ENCODE measurements around the gene GPN2. TPM values are rescaled to one million over a fixed set of nuclear protein-coding genes. Genes with fewer than 3 reads are reported as not detected.

GPN2 gene
- polyA plus RNA-seq, 2 donors = 10.4 to 16.4 TPM

DNA sequence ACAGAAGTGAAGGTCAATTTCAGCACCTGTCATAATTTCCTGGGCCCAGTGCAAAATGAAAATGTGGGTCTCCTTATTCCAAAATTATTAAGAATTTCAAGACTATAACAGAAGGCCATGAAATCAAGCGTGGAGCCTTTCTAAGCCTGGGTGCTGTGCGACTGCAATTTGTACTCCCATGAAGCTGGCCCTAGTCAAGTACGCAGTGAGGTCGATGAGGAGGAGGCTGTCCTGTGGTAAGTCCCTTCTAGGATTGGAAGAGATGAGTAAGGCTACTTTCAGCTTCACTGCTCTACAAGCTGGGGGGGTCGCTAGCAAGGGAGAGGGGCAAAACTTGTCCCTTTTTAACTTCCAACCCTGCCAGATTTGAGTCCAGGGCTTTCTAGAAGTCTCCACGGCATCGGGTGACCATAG is 31.1 kb upstream of the GPN2 start:
- Histone ChIP-seq H3K4me1 (ENCODE audit: control insufficient read depth in 2 of 2, insufficient read depth in 2 of 2, low read length in 1 of 2) (peaks cover 2 to 7% of the 10 kb centered on the region in 2 donors), H3K27me3 (ENCODE audit: control insufficient read depth in 1 of 2, insufficient read depth in 2 of 2, low read length in 2 of 2) (no peaks in the 10 kb centered on the region), H3K9me3 (ENCODE audit: control insufficient read depth in 2 of 2, insufficient read depth in 1 of 2, low read depth in 1 of 2, low read length in 1 of 2) (no peaks in the 10 kb centered on the region), H3K36me3 (ENCODE audit: control insufficient read depth in 2 of 2, insufficient read depth in 2 of 2, low read length in 1 of 2) (peaks cover 0 to 1% of the 10 kb centered on the region in 2 donors), H3K27ac (ENCODE audit: low read depth in 2 of 2, low read length in 1 of 2) (peak overlapping the region; percentile 10 to 77), H3K4me3 (ENCODE audit: low read depth in 1 of 2, low read length in 2 of 2) (peak overlapping the region; percentile 28 to 85)
- 12 to 13% methylated on average over 7 of the region's 7 CpGs for WGBS, 2 donors

DNA sequence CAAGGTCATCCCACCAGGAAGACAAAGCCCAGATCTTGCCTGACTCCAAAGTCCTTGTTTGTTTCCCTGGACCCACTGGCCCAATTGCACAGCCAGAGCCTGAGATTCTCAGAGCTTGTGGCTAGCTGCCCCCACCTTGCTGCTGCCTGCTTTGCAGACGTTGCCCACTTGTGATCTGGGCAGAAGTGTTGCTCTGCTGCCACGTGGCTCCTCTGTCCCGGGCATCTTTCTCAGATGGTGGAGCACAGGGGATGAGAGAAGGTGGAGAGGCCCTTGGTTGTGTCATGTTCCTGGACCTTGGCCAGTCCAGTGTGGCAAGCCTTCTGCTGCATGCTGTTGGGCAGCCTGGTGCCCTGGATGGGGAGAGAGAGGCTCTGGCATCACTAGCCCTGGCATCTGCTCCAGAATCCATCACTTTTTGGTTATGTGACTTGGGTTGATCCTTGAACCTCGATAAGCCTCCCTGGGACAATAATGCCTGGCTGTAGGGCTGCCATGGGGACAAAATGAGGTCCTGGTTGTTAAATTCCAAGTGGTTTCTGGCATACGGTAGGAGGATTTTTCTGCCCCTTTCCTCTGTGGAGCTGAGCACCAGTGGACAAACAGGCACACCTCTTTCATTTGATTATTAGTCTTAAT is 25.2 kb upstream of the GPN2 start:
- Histone ChIP-seq H3K9me3 (ENCODE audit: control insufficient read depth in 2 of 2, insufficient read depth in 1 of 2, low read depth in 1 of 2, low read length in 1 of 2) (no peaks in the 10 kb centered on the region), H3K27me3 (ENCODE audit: control insufficient read depth in 1 of 2, insufficient read depth in 2 of 2, low read length in 2 of 2) (no peaks in the 10 kb centered on the region), H3K27ac (ENCODE audit: low read depth in 2 of 2, low read length in 1 of 2) (no peak overlapping the region), H3K4me1 (ENCODE audit: control insufficient read depth in 2 of 2, insufficient read depth in 2 of 2, low read length in 1 of 2) (no peaks in the 10 kb centered on the region), H3K4me3 (ENCODE audit: low read depth in 1 of 2, low read length in 2 of 2) (no peak overlapping the region), H3K36me3 (ENCODE audit: control insufficient read depth in 2 of 2, insufficient read depth in 2 of 2, low read length in 1 of 2) (no peaks in the 10 kb centered on the region)
- 51 to 66% methylated on average over 5 of the region's 5 CpGs for WGBS, 2 donors

DNA sequence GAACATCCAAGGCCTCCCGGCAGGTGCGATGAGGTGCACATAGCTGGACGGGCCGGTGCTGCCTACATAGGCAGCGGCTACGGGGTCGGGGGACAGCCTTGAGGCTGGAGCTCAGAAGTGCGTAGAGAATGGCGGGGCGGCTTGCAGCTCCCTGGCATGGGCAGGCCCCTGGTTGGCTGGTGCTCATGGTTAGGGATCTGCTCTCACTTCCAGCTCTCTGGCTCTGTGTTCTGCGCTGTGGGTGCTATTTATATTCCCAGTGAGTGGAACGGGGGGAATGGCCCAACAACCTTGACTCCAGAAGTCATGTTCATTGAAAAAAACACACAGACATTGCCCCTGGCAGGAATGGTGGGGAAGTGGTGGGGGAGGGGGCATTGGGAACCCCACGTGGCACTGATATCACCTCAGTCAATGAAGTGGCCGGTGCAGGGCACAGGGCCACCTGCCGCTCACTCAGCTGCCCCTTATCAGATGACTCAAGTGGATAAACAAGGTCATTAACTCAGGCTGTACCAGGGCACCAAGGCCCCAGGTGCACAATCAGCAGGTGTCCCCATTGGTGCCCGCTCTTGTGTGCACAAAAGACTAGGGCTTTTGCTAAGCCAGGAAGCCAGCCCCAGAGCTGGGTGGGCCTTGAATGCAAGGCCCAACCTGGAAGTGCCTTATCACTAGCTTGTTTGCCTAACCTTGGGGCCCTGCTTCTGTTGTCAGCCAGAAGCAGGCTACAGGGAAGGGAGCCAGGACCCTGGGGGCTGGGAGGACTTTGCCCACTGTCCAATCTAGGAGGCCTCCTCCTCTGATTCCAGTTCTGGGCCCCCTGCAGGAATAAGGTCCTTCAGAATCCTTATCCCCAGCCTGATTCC is 23.9 kb upstream of the GPN2 start, which contains the start of gene NR0B2:
Gene NR0B2, minus strand, starts transcription at position 222 of the 866 bp plus-strand sequence. Its CDS starts 35 bp downstream, at position 187.
- Histone ChIP-seq H3K4me1 (ENCODE audit: control insufficient read depth in 2 of 2, insufficient read depth in 2 of 2, low read length in 1 of 2) (no peaks in the 10 kb centered on the region), H3K36me3 (ENCODE audit: control insufficient read depth in 2 of 2, insufficient read depth in 2 of 2, low read length in 1 of 2) (no peaks in the 10 kb centered on the region), H3K27ac (ENCODE audit: low read depth in 2 of 2, low read length in 1 of 2) (no peak within 1 kb of the TSS), H3K9me3 (ENCODE audit: control insufficient read depth in 2 of 2, insufficient read depth in 1 of 2, low read depth in 1 of 2, low read length in 1 of 2) (no peaks in the 10 kb centered on the region), H3K4me3 (ENCODE audit: low read depth in 1 of 2, low read length in 2 of 2) (no peak within 1 kb of the TSS), H3K27me3 (ENCODE audit: control insufficient read depth in 1 of 2, insufficient read depth in 2 of 2, low read length in 2 of 2) (no peaks in the 10 kb centered on the region)
- 56 to 80% methylated on average over 13 to 16 of the region's 16 CpGs for WGBS, 2 donors

DNA sequence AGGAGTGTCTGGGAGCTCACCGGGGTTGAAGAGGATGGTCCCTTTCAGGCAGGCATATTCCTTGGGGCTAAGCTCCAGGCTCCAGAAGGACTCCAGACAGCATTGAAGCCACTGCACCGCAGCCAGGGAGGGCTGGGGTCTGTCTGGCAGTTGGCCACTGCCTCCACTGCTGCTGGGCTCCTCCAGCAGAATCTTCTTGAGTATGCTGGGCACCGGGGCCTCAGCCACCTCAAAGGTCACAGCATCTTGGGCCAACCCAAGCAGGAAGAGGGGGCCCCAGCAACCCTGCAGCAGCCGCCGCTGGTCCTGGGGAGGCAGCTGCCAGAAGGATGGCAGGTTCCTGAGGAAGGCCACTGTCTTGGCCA is 23.3 kb upstream of the GPN2 start:
- Histone ChIP-seq H3K27me3 (ENCODE audit: control insufficient read depth in 1 of 2, insufficient read depth in 2 of 2, low read length in 2 of 2) (no peaks in the 10 kb centered on the region), H3K9me3 (ENCODE audit: control insufficient read depth in 2 of 2, insufficient read depth in 1 of 2, low read depth in 1 of 2, low read length in 1 of 2) (no peaks in the 10 kb centered on the region), H3K4me1 (ENCODE audit: control insufficient read depth in 2 of 2, insufficient read depth in 2 of 2, low read length in 1 of 2) (no peaks in the 10 kb centered on the region), H3K4me3 (ENCODE audit: low read depth in 1 of 2, low read length in 2 of 2) (no peak overlapping the region), H3K27ac (ENCODE audit: low read depth in 2 of 2, low read length in 1 of 2) (no peak overlapping the region), H3K36me3 (ENCODE audit: control insufficient read depth in 2 of 2, insufficient read depth in 2 of 2, low read length in 1 of 2) (no peaks in the 10 kb centered on the region)
- WGBS, 2 donors = 63 to 82% methylated on average over 5 of the region's 5 CpGs

DNA sequence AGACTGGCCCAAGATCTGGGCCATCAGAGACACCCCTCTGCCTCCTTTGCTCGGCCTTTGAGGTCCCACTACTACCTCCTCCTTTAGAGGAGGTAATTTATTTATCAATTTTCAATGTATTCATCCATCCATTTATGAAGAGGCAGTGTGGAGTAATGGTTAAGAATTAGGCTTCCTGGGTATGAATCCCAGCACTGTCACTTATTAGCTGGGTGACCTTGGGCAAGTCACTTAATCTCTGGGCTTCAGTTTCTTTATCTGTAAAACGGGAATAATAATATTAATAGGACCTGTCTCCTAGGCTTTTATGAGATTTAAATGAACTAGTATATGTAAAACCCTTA is 22.0 kb upstream of the GPN2 start:
- Histone ChIP-seq H3K27me3 (ENCODE audit: control insufficient read depth in 1 of 2, insufficient read depth in 2 of 2, low read length in 2 of 2) (no peaks in the 10 kb centered on the region), H3K27ac (ENCODE audit: low read depth in 2 of 2, low read length in 1 of 2) (no peak overlapping the region), H3K4me1 (ENCODE audit: control insufficient read depth in 2 of 2, insufficient read depth in 2 of 2, low read length in 1 of 2) (no peaks in the 10 kb centered on the region), H3K4me3 (ENCODE audit: low read depth in 1 of 2, low read length in 2 of 2) (no peak overlapping the region), H3K9me3 (ENCODE audit: control insufficient read depth in 2 of 2, insufficient read depth in 1 of 2, low read depth in 1 of 2, low read length in 1 of 2) (no peaks in the 10 kb centered on the region), H3K36me3 (ENCODE audit: control insufficient read depth in 2 of 2, insufficient read depth in 2 of 2, low read length in 1 of 2) (no peaks in the 10 kb centered on the region)
- 43 to 51% methylated on average over 2 of the region's 2 CpGs for WGBS, 2 donors

DNA sequence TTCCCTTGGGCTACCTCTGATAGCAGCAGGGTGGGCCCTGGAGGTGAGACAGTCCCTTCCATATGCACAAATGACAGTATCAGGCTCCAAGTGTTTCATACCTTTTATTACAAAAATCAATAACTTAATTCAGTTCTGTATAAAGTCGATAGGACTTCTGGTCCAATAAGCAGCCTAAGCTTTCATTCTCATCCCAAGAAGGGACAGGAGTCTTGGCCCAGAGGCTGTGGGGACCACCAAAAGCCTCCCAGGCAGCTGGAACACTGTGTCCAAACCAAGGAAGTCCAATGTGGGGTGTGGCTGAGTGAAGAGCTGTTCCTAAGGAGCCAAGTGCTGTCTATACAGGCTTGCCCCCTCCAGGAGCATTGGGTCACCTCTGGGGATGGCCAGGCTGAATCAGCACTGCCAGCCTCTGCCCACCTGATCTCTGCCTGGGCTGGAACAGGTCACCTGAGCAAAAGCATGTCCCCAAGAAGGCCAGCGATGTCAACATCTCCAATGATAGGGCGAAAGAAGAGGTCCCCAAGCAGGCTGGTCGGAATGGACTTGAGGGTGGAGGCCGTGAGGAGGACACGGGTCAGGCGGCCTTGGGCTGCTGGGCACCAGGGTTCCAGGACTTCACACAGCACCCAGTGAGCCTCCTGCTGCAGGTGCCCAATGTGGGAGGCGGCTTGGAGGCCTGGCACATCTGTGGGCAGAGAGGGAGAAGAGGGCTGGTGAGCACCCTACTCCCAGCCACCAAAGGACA is 21.5 kb upstream of the GPN2 start:
- 82 to 90% methylated on average over 8 of the region's 8 CpGs for WGBS, 2 donors
- no peak overlapping the region for H3K4me3 ChIP-seq (ENCODE audit: low read depth in 1 of 2, low read length in 2 of 2)
- H3K27ac ChIP-seq (ENCODE audit: low read depth in 2 of 2, low read length in 1 of 2) = no peak overlapping the region

DNA sequence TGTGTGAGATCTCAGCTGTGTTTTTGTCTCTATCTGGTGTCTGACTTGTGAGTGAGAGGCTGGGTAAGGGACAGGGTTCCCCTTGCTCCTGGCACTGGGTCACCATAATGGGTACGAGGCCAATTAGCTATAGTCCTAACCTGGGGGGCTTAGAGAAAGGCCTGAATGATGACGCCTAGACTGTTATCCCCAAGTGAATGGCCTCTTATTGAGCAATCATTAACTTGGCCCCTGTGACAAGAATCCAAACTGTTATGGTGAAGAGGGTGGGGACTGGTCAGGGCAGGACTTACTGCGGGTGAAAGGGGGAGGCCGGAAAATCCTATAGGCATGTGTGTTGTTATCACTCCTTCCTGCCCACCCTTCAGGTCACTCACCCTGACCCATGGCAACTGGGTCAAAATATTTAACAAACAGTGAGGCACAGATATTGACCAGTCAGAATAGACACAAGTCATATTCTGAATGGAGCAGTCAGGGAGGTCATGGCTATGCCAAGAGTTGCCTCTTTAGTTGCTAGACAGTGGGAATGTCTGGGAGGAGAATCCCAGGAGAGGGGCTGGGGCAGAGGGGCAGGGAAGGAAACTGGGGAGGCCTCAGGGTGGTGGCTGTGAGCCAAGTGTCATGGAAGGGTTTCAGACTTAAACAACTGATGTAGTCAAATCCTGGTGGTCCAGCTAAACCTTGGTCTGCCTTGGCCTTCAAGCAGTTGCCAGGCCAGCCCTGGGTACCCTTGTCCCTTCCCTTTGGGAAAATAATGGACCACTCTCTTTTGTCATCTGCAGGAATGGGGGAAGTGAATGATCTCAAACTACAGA is 20.5 kb upstream of the GPN2 start:
- no peaks in the 10 kb centered on the region for H3K4me1 ChIP-seq (ENCODE audit: control insufficient read depth in 2 of 2, insufficient read depth in 2 of 2, low read length in 1 of 2)
- WGBS, 2 donors = 66 to 80% methylated on average over 4 of the region's 4 CpGs
- no peak overlapping the region for H3K27ac ChIP-seq (ENCODE audit: low read depth in 2 of 2, low read length in 1 of 2)
- H3K4me3 ChIP-seq (ENCODE audit: low read depth in 1 of 2, low read length in 2 of 2) = no peak overlapping the region
- no peaks in the 10 kb centered on the region for H3K27me3 ChIP-seq (ENCODE audit: control insufficient read depth in 1 of 2, insufficient read depth in 2 of 2, low read length in 2 of 2)
- no peaks in the 10 kb centered on the region for H3K36me3 ChIP-seq (ENCODE audit: control insufficient read depth in 2 of 2, insufficient read depth in 2 of 2, low read length in 1 of 2)
- H3K9me3 ChIP-seq (ENCODE audit: control insufficient read depth in 2 of 2, insufficient read depth in 1 of 2, low read depth in 1 of 2, low read length in 1 of 2) = no peaks in the 10 kb centered on the region

More for the DNA sequence above, 21.5 kb upstream of the GPN2 start:
- no peaks in the 10 kb centered on the region for H3K4me1 ChIP-seq (ENCODE audit: control insufficient read depth in 2 of 2, insufficient read depth in 2 of 2, low read length in 1 of 2)
- no peaks in the 10 kb centered on the region for H3K36me3 ChIP-seq (ENCODE audit: control insufficient read depth in 2 of 2, insufficient read depth in 2 of 2, low read length in 1 of 2)
- no peaks in the 10 kb centered on the region for H3K9me3 ChIP-seq (ENCODE audit: control insufficient read depth in 2 of 2, insufficient read depth in 1 of 2, low read depth in 1 of 2, low read length in 1 of 2)
- no peaks in the 10 kb centered on the region for H3K27me3 ChIP-seq (ENCODE audit: control insufficient read depth in 1 of 2, insufficient read depth in 2 of 2, low read length in 2 of 2)

DNA sequence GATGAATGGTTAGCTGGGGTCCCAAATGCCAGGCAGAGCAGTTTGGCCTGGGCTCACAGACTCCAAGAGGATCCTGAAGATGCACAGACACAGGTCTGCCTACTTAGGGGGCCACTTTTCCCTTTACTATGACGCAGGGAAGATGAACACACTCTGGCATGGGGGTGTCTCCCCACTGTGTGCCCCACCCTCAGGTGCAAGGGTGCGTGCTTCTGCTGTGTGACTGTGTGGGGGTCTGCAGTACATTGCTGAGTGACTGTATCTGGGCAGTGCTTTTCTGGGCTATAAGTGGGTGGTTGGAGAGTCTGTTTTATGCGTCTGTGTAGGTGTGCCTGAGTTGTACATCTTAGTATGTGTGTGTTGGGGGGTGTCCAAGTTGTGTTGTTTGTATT is 19.9 kb upstream of the GPN2 start:
- H3K4me1 ChIP-seq (ENCODE audit: control insufficient read depth in 2 of 2, insufficient read depth in 2 of 2, low read length in 1 of 2) = no peaks in the 10 kb centered on the region
- H3K36me3 ChIP-seq (ENCODE audit: control insufficient read depth in 2 of 2, insufficient read depth in 2 of 2, low read length in 1 of 2) = no peaks in the 10 kb centered on the region
- H3K4me3 ChIP-seq (ENCODE audit: low read depth in 1 of 2, low read length in 2 of 2) = no peak overlapping the region
- WGBS, 2 donors = 59 to 90% methylated on average over 3 of the region's 3 CpGs
- no peak overlapping the region for H3K27ac ChIP-seq (ENCODE audit: low read depth in 2 of 2, low read length in 1 of 2)
- H3K9me3 ChIP-seq (ENCODE audit: control insufficient read depth in 2 of 2, insufficient read depth in 1 of 2, low read depth in 1 of 2, low read length in 1 of 2) = no peaks in the 10 kb centered on the region
- no peaks in the 10 kb centered on the region for H3K27me3 ChIP-seq (ENCODE audit: control insufficient read depth in 1 of 2, insufficient read depth in 2 of 2, low read length in 2 of 2)

Measured in esophagus (tissue), 2 donors.